NCI-H1436 treated with DMSO at 0.1 percent for 48 hours (cell line): ENCODE data around the gene DPH6.
"Not testable (repeated sequence)": the region's sequence is repeated elsewhere in the genome, so short reads cannot be mapped to it uniquely, and the experiment has no call there.

Experiments
- DNase-seq: peaks from one replicate; lab custom pipeline; 2025; lab: John Stamatoyannopoulos, UW

DPH6 gene

GRCh38 chr15:35545824-35546510, at the start of gene DPH6:
Gene DPH6, minus strand, starts transcription at chr15:35546165. Its CDS starts 24 bp downstream, at chr15:35546141.
- DNase-seq = peak; percentile 17

- DNase-seq = no peak
Observed at GRCh38 chr15:35595656-35596055, 49.7 kb upstream of the DPH6 start.

- DNase-seq = not testable (repeated sequence)
Observed at GRCh38 chr15:35591987-35592386, 46.0 kb upstream of the DPH6 start.

GRCh38 chr15:35583863-35584528, 38.0 kb upstream of the DPH6 start:
- DNase-seq = no peak

- DNase-seq = no peak
Observed at GRCh38 chr15:35580606-35581005, 34.6 kb upstream of the DPH6 start.

GRCh38 chr15:35567392-35567791, 21.4 kb upstream of the DPH6 start:
- DNase-seq = no peak

GRCh38 chr15:35566991-35567390, 21.0 kb upstream of the DPH6 start:
- no peak for DNase-seq

- DNase-seq = no peak
Observed at GRCh38 chr15:35565901-35566300, 19.9 kb upstream of the DPH6 start.

- DNase-seq = no peak
Observed at GRCh38 chr15:35562641-35563040, 16.7 kb upstream of the DPH6 start.

GRCh38 chr15:35561308-35561707, 15.3 kb upstream of the DPH6 start:
- no peak for DNase-seq

- no peak for DNase-seq
Observed at GRCh38 chr15:35560870-35561269, 14.9 kb upstream of the DPH6 start.

- DNase-seq = no peak
Observed at GRCh38 chr15:35560258-35560657, 14.3 kb upstream of the DPH6 start.

- no peak for DNase-seq
Observed at GRCh38 chr15:35559683-35560082, 13.7 kb upstream of the DPH6 start.

GRCh38 chr15:35557544-35557943, 11.6 kb upstream of the DPH6 start:
- DNase-seq = no peak

- DNase-seq = no peak
Observed at GRCh38 chr15:35557012-35557411, 11.0 kb upstream of the DPH6 start.

GRCh38 chr15:35555244-35555643, 9.3 kb upstream of the DPH6 start:
- no peak for DNase-seq

- DNase-seq = no peak
Observed at GRCh38 chr15:35550957-35551356, 5.0 kb upstream of the DPH6 start.

GRCh38 chr15:35549567-35549966, 3.6 kb upstream of the DPH6 start:
- DNase-seq = no peak

- no peak for DNase-seq
Observed at GRCh38 chr15:35548435-35548834, 2.5 kb upstream of the DPH6 start.

GRCh38 chr15:35547775-35548364, 1.9 kb upstream of the DPH6 start:
- no peak for DNase-seq

GRCh38 chr15:35546511-35547381, 781 bp upstream of the DPH6 start:
- DNase-seq = no peak

GRCh38 chr15:35545316-35545823, 595 bp downstream of the DPH6 start:
- DNase-seq = no peak
